ENCODE measurements around the gene HYAL4.
"Not testable (repeated sequence)": the region's sequence is repeated elsewhere in the genome, so short reads cannot be mapped to it uniquely, and the experiment has no call there.

GRCh38 chr7:123839106-123839505 lies 5.9 kb upstream of the HYAL4 start:
- TF ChIP-seq, protein P1, sequence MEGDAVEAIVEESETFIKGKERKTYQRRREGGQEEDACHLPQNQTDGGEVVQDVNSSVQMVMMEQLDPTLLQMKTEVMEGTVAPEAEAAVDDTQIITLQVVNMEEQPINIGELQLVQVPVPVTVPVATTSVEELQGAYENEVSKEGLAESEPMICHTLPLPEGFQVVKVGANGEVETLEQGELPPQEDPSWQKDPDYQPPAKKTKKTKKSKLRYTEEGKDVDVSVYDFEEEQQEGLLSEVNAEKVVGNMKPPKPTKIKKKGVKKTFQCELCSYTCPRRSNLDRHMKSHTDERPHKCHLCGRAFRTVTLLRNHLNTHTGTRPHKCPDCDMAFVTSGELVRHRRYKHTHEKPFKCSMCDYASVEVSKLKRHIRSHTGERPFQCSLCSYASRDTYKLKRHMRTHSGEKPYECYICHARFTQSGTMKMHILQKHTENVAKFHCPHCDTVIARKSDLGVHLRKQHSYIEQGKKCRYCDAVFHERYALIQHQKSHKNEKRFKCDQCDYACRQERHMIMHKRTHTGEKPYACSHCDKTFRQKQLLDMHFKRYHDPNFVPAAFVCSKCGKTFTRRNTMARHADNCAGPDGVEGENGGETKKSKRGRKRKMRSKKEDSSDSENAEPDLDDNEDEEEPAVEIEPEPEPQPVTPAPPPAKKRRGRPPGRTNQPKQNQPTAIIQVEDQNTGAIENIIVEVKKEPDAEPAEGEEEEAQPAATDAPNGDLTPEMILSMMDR (IDR thresholded peaks at IDR 0.05; ENCODE audit: poor library complexity, severe bottlenecking), result not testable (repeated sequence)
- TF ChIP-seq RAD21 (conservative IDR thresholded peaks at IDR 0.05); TAF1 (IDR thresholded peaks at IDR 0.05; ENCODE audit: low read depth); REST (IDR thresholded peaks at IDR 0.05; ENCODE audit: borderline replicate concordance); POLR2AphosphoS5 (IDR thresholded peaks at IDR 0.05): not testable (repeated sequence)
